Chondrocyte (in vitro differentiated cells): ENCODE results near the gene VASP. TPM values are rescaled to one million over a fixed set of nuclear protein-coding genes. Genes with fewer than 3 reads are reported as not detected.

Experiments
- DNase-seq: peaks from one replicate; pipeline ENCODE4 v3.0.0; 2021; ENCODE audit warnings: mixed read lengths, low spot score
- H3K27ac Mint-ChIP-seq: one replicate; pipeline ENCODE4 v1.8.0; 2021; ENCODE audit warnings: mild to moderate bottlenecking, moderate library complexity, mixed read lengths; ENCODE audit not compliant: unreplicated experiment
- H3K27me3 Mint-ChIP-seq: 2 replicates; pipeline ENCODE4 v1.8.0; 2021; ENCODE audit warnings: low read depth, mixed read lengths
- H3K36me3 Mint-ChIP-seq: 2 replicates; pipeline ENCODE4 v1.8.0; 2021; ENCODE audit warnings: low read depth, mixed read lengths
- H3K4me1 Mint-ChIP-seq: 2 replicates; pipeline ENCODE4 v1.8.0; 2021; ENCODE audit warnings: low read depth, mild to moderate bottlenecking, mixed read lengths
- H3K4me3 Mint-ChIP-seq: one replicate; pipeline ENCODE4 v1.8.0; 2021; ENCODE audit warnings: mild to moderate bottlenecking, moderate library complexity, mixed read lengths; ENCODE audit not compliant: unreplicated experiment
- H3K9me3 Mint-ChIP-seq: 2 replicates; pipeline ENCODE4 v1.8.0; 2021; ENCODE audit warnings: low read depth, mixed read lengths
- total RNA-seq: library from RNA; stranded (reverse); gene quantifications from 3 replicates; pipeline ENCODE4 v1.2.1, GENCODE V29; 2021
- TF ChIP-seq, protein P1 (sequence below): fragments of 200-600 bp; sonication (generic); IDR thresholded peaks from 2 replicates; pipeline ENCODE4 v1.5.0; 2021; ENCODE audit warnings: antibody characterized with exemption, mild to moderate bottlenecking, moderate library complexity

Gene VASP
- total RNA-seq, 1 donor from 2014 or later, result 142 TPM

DNA sequence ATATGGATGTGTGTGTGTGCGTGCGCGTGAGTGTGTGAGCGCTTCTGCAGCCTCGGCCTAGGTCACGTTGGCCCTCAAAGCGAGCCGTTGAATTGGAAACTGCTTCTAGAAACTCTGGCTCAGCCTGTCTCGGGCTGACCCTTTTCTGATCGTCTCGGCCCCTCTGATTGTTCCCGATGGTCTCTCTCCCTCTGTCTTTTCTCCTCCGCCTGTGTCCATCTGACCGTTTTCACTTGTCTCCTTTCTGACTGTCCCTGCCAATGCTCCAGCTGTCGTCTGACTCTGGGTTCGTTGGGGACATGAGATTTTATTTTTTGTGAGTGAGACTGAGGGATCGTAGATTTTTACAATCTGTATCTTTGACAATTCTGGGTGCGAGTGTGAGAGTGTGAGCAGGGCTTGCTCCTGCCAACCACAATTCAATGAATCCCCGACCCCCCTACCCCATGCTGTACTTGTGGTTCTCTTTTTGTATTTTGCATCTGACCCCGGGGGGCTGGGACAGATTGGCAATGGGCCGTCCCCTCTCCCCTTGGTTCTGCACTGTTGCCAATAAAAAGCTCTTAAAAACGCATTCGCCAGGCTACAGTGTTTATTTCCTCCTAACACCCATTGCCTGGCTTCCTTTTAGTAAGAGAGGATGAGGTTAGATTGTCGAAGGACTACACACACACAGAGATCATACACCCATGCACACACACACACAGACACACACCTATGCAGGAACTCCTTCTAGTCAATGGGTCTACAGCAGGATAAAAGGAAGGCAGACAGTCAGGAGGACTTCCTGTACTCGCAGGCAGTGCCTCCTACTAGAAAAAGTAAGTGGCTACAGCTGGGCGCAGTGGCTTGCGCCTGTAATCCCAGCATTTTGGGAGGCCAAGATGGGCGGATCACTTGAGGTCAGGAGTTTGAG, 32.4 kb upstream of the VASP start:
- Mint-ChIP-seq H3K27me3 (no peaks in the 10 kb centered on the region), H3K9me3 (no peaks in the 10 kb centered on the region), H3K36me3 (peaks cover 8% of the 10 kb centered on the region), H3K27ac (peak overlapping the region; percentile 66), H3K4me1 (peaks cover 27% of the 10 kb centered on the region), H3K4me3 (no peak overlapping the region)
- TF ChIP-seq, protein P1, sequence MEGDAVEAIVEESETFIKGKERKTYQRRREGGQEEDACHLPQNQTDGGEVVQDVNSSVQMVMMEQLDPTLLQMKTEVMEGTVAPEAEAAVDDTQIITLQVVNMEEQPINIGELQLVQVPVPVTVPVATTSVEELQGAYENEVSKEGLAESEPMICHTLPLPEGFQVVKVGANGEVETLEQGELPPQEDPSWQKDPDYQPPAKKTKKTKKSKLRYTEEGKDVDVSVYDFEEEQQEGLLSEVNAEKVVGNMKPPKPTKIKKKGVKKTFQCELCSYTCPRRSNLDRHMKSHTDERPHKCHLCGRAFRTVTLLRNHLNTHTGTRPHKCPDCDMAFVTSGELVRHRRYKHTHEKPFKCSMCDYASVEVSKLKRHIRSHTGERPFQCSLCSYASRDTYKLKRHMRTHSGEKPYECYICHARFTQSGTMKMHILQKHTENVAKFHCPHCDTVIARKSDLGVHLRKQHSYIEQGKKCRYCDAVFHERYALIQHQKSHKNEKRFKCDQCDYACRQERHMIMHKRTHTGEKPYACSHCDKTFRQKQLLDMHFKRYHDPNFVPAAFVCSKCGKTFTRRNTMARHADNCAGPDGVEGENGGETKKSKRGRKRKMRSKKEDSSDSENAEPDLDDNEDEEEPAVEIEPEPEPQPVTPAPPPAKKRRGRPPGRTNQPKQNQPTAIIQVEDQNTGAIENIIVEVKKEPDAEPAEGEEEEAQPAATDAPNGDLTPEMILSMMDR, result no peak
- no peak for DNase-seq

DNA sequence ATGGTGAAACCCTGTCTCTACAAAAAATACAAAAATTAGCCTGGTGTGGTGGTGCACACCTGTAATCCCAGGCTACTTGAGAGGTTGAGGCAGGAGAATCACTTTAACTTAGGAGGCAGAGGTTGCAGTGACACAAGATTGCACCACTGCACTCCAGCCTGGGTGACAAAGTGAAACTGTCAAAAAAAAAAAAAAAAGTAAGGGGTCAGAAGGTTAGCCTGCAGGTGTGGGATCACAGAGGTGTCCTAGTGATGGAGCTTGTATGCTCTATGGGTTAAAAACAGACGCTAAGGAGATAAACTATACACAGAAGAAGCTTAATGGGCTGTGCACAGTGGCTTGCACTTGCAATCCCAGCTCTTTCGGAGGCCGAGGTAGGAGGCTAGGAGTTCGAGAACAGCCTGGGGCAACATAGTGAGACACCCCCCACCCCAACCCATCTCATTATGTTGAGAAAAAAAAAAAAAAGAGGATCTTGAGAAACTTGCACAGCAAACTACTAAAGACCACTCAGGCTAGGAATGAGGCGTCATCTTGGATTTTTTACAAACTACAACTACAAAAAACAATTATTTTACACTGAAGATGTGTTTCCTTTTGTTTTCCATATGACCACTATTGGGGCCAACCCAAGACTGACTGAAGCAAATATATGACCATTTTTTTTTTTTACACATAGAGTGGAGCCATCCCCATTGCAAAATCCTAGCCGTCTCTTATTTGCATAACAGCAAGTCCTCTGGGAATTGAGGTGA, 31.6 kb upstream of the VASP start:
- H3K27ac Mint-ChIP-seq, result no peak overlapping the region
- no peaks in the 10 kb centered on the region for H3K9me3 Mint-ChIP-seq
- DNase-seq, result no peak
- no peaks in the 10 kb centered on the region for H3K27me3 Mint-ChIP-seq
- no peak overlapping the region for H3K4me3 Mint-ChIP-seq
- TF ChIP-seq, protein P1, result no peak
- peaks cover 19% of the 10 kb centered on the region for H3K4me1 Mint-ChIP-seq
- H3K36me3 Mint-ChIP-seq, result peaks cover 8% of the 10 kb centered on the region

DNA sequence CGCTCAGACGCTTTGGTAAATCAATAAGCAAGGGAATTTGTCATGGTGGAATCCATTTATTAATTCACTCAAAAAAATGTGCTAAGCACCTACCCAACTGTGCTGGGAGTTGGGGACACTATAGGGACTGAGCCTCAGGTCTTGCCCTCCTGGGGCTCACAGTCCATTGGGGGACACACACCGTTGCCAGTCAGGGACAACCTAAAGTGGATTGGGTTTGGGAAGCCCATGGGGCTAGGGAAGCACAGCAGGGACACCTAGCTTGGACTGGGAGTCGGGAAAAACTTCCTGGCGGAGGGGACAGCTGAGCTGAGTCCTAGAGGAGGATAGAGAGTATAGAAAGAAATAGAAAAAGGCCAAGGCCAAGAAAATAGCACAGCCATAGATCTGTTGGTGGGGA, 31.0 kb upstream of the VASP start:
- no peak overlapping the region for H3K4me3 Mint-ChIP-seq
- no peaks in the 10 kb centered on the region for H3K9me3 Mint-ChIP-seq
- H3K4me1 Mint-ChIP-seq, result peaks cover 18% of the 10 kb centered on the region
- peaks cover 8% of the 10 kb centered on the region for H3K36me3 Mint-ChIP-seq
- TF ChIP-seq, protein P1, result no peak
- no peaks in the 10 kb centered on the region for H3K27me3 Mint-ChIP-seq
- peak overlapping the region; percentile 43 for H3K27ac Mint-ChIP-seq
- DNase-seq, result no peak

DNA sequence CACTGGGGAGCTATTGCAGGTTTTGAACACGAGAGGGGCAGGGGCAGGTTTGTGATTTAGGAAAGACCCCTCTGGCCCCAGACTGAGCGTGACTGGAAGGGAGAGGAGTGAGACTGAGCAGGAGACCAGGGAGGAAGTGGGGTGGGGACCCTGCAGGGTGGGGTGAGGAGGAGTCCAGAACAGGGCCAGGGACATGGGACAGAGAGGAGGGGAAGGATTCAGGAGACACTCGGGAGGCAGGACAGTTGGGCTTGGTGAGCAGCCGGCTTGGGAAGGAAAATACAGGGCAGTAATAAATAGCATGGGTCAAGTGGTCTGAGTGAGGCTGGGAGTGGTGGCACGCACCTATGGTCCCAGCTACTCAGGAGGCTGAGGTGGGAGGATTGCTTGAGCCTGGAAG, 30.1 kb upstream of the VASP start:
- TF ChIP-seq, protein P1, result no peak
- peaks cover 8% of the 10 kb centered on the region for H3K36me3 Mint-ChIP-seq
- no peak for DNase-seq

DNA sequence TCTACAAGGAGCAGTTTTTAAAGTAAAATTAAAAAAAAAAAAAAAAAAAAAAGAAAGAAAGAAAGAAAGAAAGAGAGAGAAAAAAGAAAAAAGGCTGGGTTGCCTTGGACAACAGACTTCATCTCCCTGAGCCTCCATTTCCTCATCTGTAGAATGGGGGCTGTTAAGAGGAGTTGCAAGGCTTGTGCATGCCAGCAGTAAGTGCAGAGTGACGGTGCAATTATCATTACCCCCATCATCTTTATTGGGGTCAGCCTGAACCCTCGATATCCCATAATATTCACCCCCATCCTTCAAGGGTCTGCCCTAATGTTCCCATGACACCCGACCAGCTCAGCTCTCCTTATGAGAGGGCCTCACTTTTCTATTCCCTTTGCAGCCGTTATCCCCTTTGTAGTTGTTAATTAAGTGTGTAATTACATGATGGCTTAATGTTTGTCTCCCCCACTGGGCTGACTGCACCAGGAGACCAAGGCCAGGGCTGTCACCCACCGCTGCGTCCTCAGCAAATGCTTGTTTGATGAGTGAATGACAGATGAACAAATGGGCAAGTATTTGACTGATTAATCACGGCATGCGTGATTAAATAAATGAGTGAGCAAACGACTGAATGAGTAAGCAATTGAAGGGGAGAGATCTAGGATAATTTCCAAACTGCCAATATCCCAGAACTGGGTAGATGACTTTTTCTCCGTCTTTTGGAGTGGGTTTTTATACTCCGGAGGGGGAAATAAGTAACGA, 29.4 kb upstream of the VASP start:
- H3K9me3 Mint-ChIP-seq, result no peaks in the 10 kb centered on the region
- no peaks in the 10 kb centered on the region for H3K27me3 Mint-ChIP-seq
- TF ChIP-seq, protein P1, result no peak

More for the DNA sequence above, 30.1 kb upstream of the VASP start:
- Mint-ChIP-seq H3K9me3 (no peaks in the 10 kb centered on the region), H3K4me1 (peaks cover 15% of the 10 kb centered on the region), H3K27me3 (no peaks in the 10 kb centered on the region), H3K4me3 (no peak overlapping the region), H3K27ac (peak overlapping the region; percentile 43)

More for the DNA sequence above, 29.4 kb upstream of the VASP start:
- Mint-ChIP-seq H3K4me3 (peak overlapping the region; percentile 78), H3K27ac (peak overlapping the region; percentile 95), H3K4me1 (peaks cover 15% of the 10 kb centered on the region), H3K36me3 (peaks cover 4% of the 10 kb centered on the region)
- no peak for DNase-seq
